Small intestine (tissue), 7 donors: ENCODE measurements around the gene ZNF343. TPM values are rescaled to one million over a fixed set of nuclear protein-coding genes. Genes with fewer than 3 reads are reported as not detected.
"Not testable (repeated sequence)": the region's sequence is repeated elsewhere in the genome, so short reads cannot be mapped to it uniquely, and the experiment has no call there.

Source experiments
- DNase-seq, 2 donors: peaks; one replicate each; pipeline versions ENCODE4 v3.0.0 to v3.0.0-alpha.2; 2013
- FAIRE-seq: peaks from 2 replicates; lab custom pipeline; 2012; peaks lifted over from hg19 to GRCh38; lab: Jason Lieb, UNC
- H3K27ac ChIP-seq, 3 donors: one replicate each; pipeline ENCODE4 v1.5.1; 2013; ENCODE audit warnings: low read length in 2 of 3, mild to moderate bottlenecking in 2 of 3, control low read depth in 1 of 3, inconsistent platforms in 1 of 3, low read depth in 1 of 3, moderate library complexity in 1 of 3
- H3K27me3 ChIP-seq, 3 donors: one replicate each; pipeline ENCODE4 v1.6.1; 2013; ENCODE audit warnings: low read length in 3 of 3, inconsistent platforms in 1 of 3; ENCODE audit not compliant: control insufficient read depth in 3 of 3, insufficient read depth in 3 of 3
- H3K36me3 ChIP-seq, 3 donors: one replicate each; pipeline ENCODE4 v1.6.1; 2013; ENCODE audit warnings: low read length in 3 of 3, inconsistent platforms in 1 of 3, low read depth in 1 of 3, mild to moderate bottlenecking in 1 of 3, moderate library complexity in 1 of 3; ENCODE audit not compliant: control insufficient read depth in 3 of 3, insufficient read depth in 2 of 3
- H3K4me1 ChIP-seq, 3 donors: one replicate each; pipeline ENCODE4 v1.6.1; 2013; ENCODE audit warnings: low read length in 2 of 3, inconsistent platforms in 1 of 3, low read depth in 1 of 3, mild to moderate bottlenecking in 1 of 3, moderate library complexity in 1 of 3; ENCODE audit not compliant: control insufficient read depth in 3 of 3, insufficient read depth in 2 of 3
- H3K4me3 ChIP-seq, 3 donors: one replicate each; pipeline ENCODE4 v1.5.1; 2013; ENCODE audit warnings: low read length in 3 of 3, control low read depth in 1 of 3, inconsistent platforms in 1 of 3, low read depth in 1 of 3, mild to moderate bottlenecking in 1 of 3, moderate library complexity in 1 of 3
- H3K9me3 ChIP-seq, 2 donors: one replicate each; pipeline ENCODE4 v1.6.1; 2013; ENCODE audit warnings: low read depth in 1 of 2, low read length in 1 of 2; ENCODE audit not compliant: control insufficient read depth in 2 of 2, insufficient read depth in 1 of 2
- WGBS, 3 donors: extraction: QIAGEN DNeasy Blood & Tissue Kit; methylation state at CpG; one replicate each; pipeline ENCODE4 v1.1.7; 2013; 5-methylcytosine and 5-hydroxymethylcytosine counted together
- polyA plus RNA-seq, 4 donors: library from polyadenylated mRNA; stranded (reverse) in 3 of 4; unstranded in 1 of 4; fragments of 200-250 nt in 3 of 4; fragments of 120-200 nt in 1 of 4; gene quantifications; one replicate each; pipeline versions ENCODE4 v1.2.1 to v1.2.3, GENCODE V29; 2013
- donor health status: healthy with polysubstance abuse.
- donor health status: control.
- donor health status: control.
- donor health status: Bipolar disorder and iron deficiency.
- donor health status: healthy.

ZNF343 gene
- polyA plus RNA-seq, 4 donors, result 3.2 to 10.5 (median 4.9) TPM

- DNase-seq, result no peak
- H3K36me3 ChIP-seq, result no peaks in the 10 kb centered on the region
- WGBS, 3 donors, result 71 to 86% (median 74%) methylated on average over 12 of the region's 12 CpGs
- H3K27me3 ChIP-seq, result peaks cover 0 to 7% (median 4%) of the 10 kb centered on the region in 3 donors
- no peaks in the 10 kb centered on the region for H3K4me1 ChIP-seq
- no peaks in the 10 kb centered on the region for H3K9me3 ChIP-seq
- H3K4me3 ChIP-seq, result no peak overlapping the region
- no peak overlapping the region for H3K27ac ChIP-seq
- no peak for FAIRE-seq
These were observed 29.6 kb upstream of the ZNF343 start for GRCh38 chr20:2538356-2538755.

GRCh38 chr20:2537101-2537500 lies 28.4 kb upstream of the ZNF343 start:
- WGBS, 3 donors, result 80 to 92% (median 84%) methylated on average over 5 of the region's 5 CpGs
- Histone ChIP-seq H3K4me1 (no peaks in the 10 kb centered on the region), H3K4me3 (no peak overlapping the region), H3K36me3 (no peaks in the 10 kb centered on the region), H3K27me3 (peaks cover 0 to 7% (median 4%) of the 10 kb centered on the region in 3 donors), H3K27ac (no peak overlapping the region), H3K9me3 (no peaks in the 10 kb centered on the region)
- DNase-seq, result no peak
- no peak for FAIRE-seq

DNA sequence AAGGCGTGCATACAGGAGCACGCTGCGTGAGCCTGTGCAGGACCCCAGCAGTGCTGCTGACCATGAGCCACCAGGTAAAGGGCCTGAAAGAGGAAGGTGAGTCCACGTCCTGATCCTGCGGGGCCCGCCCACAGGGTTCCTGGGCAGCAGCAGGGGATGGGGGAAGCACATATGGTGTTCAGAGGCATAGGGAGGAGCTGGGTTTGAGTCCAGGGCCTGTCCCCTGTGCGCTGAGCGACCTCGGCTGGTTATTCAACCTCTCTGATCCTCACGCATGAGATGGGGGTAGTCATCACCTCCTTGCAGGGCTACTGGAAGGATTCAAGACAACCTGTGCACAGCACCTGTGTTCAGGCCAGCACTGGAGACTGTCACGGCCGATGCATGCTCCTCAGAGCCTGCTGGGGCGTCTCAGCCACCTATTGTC lies 27.9 kb upstream of the ZNF343 start, which contains the start of gene TMC2:
TSS of gene TMC2 (plus strand) at position 14 of the 427 bp plus-strand sequence. CDS start at position 63, 49 bp downstream.
- 79 to 84% (median 83%) methylated on average over 13 of the region's 13 CpGs for WGBS, 3 donors
- Histone ChIP-seq H3K4me3 (no peak within 1 kb of the TSS), H3K36me3 (no peaks in the 10 kb centered on the region), H3K27me3 (peaks cover 0 to 7% (median 4%) of the 10 kb centered on the region in 3 donors), H3K4me1 (no peaks in the 10 kb centered on the region), H3K9me3 (no peaks in the 10 kb centered on the region), H3K27ac (no peak within 1 kb of the TSS)
- FAIRE-seq (no peak), DNase-seq (no peak)

GRCh38 chr20:2535711-2536559 lies 27.2 kb upstream of the ZNF343 start:
- WGBS, 3 donors, result 64 to 80% (median 70%) methylated on average over 12 of the region's 12 CpGs
- Histone ChIP-seq H3K9me3 (no peaks in the 10 kb centered on the region), H3K36me3 (no peaks in the 10 kb centered on the region), H3K4me3 (no peak overlapping the region), H3K27ac (no peak overlapping the region), H3K4me1 (no peaks in the 10 kb centered on the region), H3K27me3 (peaks cover 0 to 7% (median 4%) of the 10 kb centered on the region in 3 donors)
- DNase-seq (no peak), FAIRE-seq (no peak)

- no peak for DNase-seq
- no peak overlapping the region for H3K4me3 ChIP-seq
- no peak overlapping the region for H3K27ac ChIP-seq
- WGBS, 3 donors, result 88 to 95% (median 91%) methylated on average over 8 of the region's 8 CpGs
- no peak for FAIRE-seq
- H3K9me3 ChIP-seq, result no peaks in the 10 kb centered on the region
- H3K27me3 ChIP-seq, result peaks cover 0 to 6% (median 2%) of the 10 kb centered on the region in 3 donors
- H3K36me3 ChIP-seq, result no peaks in the 10 kb centered on the region
- no peaks in the 10 kb centered on the region for H3K4me1 ChIP-seq
These were observed 24.4 kb upstream of the ZNF343 start for GRCh38 chr20:2533118-2533517.

- H3K4me1 ChIP-seq, result no peaks in the 10 kb centered on the region
- no peak for FAIRE-seq
These were observed 20.1 kb upstream of the ZNF343 start for GRCh38 chr20:2528671-2529271.

DNA sequence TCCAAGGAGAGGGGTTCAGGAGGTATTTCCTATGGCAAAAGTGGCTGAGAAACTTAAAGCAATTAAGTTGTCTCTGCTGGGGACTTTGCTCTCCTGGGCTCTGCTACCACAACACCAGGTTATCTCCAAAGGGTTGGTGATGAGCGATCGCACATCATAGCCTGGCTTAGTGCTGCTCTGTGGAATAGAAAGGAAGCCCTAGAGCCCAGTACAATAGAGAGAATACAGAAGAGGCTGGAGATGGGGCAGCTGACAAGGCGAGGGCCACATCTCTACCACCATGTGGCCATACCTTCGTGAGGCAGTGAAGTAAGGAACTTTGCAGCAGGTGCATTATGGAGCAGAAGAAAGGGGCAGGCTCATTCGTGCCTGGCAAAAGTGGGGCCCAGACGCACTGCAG lies 19.0 kb upstream of the ZNF343 start:
- Histone ChIP-seq H3K4me1 (no peaks in the 10 kb centered on the region), H3K27ac (no peak overlapping the region), H3K4me3 (no peak overlapping the region), H3K9me3 (no peaks in the 10 kb centered on the region), H3K36me3 (no peaks in the 10 kb centered on the region), H3K27me3 (no peaks in the 10 kb centered on the region)
- 63 to 77% (median 71%) methylated on average over 6 of the region's 6 CpGs for WGBS, 3 donors
- DNase-seq (peak in 1 of 2 donors; percentile 22), FAIRE-seq (no peak)

More at GRCh38 chr20:2528671-2529271, 20.1 kb upstream of the ZNF343 start:
- no peaks in the 10 kb centered on the region for H3K27me3 ChIP-seq
- no peaks in the 10 kb centered on the region for H3K9me3 ChIP-seq
- DNase-seq, result no peak
- no peak overlapping the region for H3K27ac ChIP-seq
- 80 to 87% (median 81%) methylated on average over 10 of the region's 10 CpGs for WGBS, 3 donors
- H3K4me3 ChIP-seq, result no peak overlapping the region
- H3K36me3 ChIP-seq, result no peaks in the 10 kb centered on the region

DNA sequence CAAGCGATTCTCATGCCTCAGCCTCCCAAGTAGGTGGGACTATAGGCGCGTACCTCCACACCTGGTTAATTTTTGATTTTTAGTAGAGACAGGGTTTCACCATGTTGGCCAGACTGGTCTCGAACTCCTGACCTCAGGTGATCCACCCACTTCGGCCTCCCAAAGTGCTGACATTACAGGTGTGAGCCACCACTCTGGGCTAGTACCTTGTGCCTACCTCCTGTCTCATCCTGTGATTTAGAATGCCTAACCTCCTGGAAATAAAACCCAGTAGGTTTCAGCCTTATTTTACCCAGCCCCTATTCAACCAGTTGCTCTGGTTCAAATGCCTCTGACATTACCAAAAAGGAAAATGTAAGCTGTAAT lies 17.5 kb upstream of the ZNF343 start:
- H3K27me3 ChIP-seq, H3K9me3 ChIP-seq, H3K27ac ChIP-seq, H3K4me1 ChIP-seq, FAIRE-seq, H3K4me3 ChIP-seq, DNase-seq, H3K36me3 ChIP-seq: not testable (repeated sequence)
- 79 to 87% (median 81%) methylated on average over 5 of the region's 5 CpGs for WGBS, 3 donors
